Measurements from ENCODE around the gene TMEM201. TPM values are rescaled to one million over a fixed set of nuclear protein-coding genes. Genes with fewer than 3 reads are reported as not detected.
"Not testable (repeated sequence)": the region's sequence is repeated elsewhere in the genome, so short reads cannot be mapped to it uniquely, and the experiment has no call there.

Gene TMEM201
- total RNA-seq, 1 donor from 2014 or later, result 12.0 TPM

GRCh38 chr1:9621032-9621431 lies 32.3 kb downstream of the TMEM201 start:
- H3K36me3 ChIP-seq, result no peaks in the 10 kb centered on the region

GRCh38 chr1:9624081-9624480 lies 35.4 kb downstream of the TMEM201 start:
- no peak overlapping the region for H3K27ac ChIP-seq
- no peak for DNase-seq (ENCODE audit: extremely low spot score in 2 of 2)
- H3K27me3 ChIP-seq, result no peaks in the 10 kb centered on the region
- no peak for TF ChIP-seq POLR2A (IDR thresholded peaks at IDR 0.05)
- H3K36me3 ChIP-seq, result no peaks in the 10 kb centered on the region
- no peak overlapping the region for H3K4me3 ChIP-seq
- peaks cover 13% of the 10 kb centered on the region for H3K4me1 ChIP-seq
- intact Hi-C loops (cut with DNase I), result no loop called here
- H3K9me3 ChIP-seq, result no peaks in the 10 kb centered on the region

More at GRCh38 chr1:9621032-9621431, 32.3 kb downstream of the TMEM201 start:
- H3K9me3 ChIP-seq, result no peaks in the 10 kb centered on the region
- DNase-seq (ENCODE audit: extremely low spot score in 2 of 2), result no peak
- no peaks in the 10 kb centered on the region for H3K27me3 ChIP-seq
- no peaks in the 10 kb centered on the region for H3K4me1 ChIP-seq
- intact Hi-C loops (cut with DNase I), result no loop called here
- H3K27ac ChIP-seq, result no peak overlapping the region
- TF ChIP-seq CTCF (IDR thresholded peaks at IDR 0.05), result no peak
- TF ChIP-seq POLR2A (IDR thresholded peaks at IDR 0.05), result no peak
- no peak for TF ChIP-seq POLR2AphosphoS5 (IDR thresholded peaks at IDR 0.05; ENCODE audit: insufficient read depth in 1 of 2, low read depth in 1 of 2)
- H3K4me3 ChIP-seq, result no peak overlapping the region

GRCh38 chr1:9625030-9625429 lies 36.3 kb downstream of the TMEM201 start:
- not testable (repeated sequence) for H3K27me3 ChIP-seq; H3K4me3 ChIP-seq; H3K27ac ChIP-seq; H3K9me3 ChIP-seq; H3K36me3 ChIP-seq; DNase-seq (ENCODE audit: extremely low spot score in 2 of 2)
- H3K4me1 ChIP-seq, result peaks cover 13% of the 10 kb centered on the region
- intact Hi-C loops (cut with DNase I), result loop anchor here (5.0 kb wide), 1 partner anchor 242 kb away; no protein-coding TSS in a partner anchor

GRCh38 chr1:9626201-9626608 lies 37.5 kb downstream of the TMEM201 start:
- Histone ChIP-seq H3K27ac (no peak overlapping the region), H3K36me3 (no peaks in the 10 kb centered on the region), H3K27me3 (no peaks in the 10 kb centered on the region), H3K4me3 (no peak overlapping the region), H3K9me3 (no peaks in the 10 kb centered on the region), H3K4me1 (peaks cover 13% of the 10 kb centered on the region)
- TF ChIP-seq CTCF (IDR thresholded peaks at IDR 0.05), result no peak
- no peak for TF ChIP-seq POLR2AphosphoS5 (IDR thresholded peaks at IDR 0.05; ENCODE audit: insufficient read depth in 1 of 2, low read depth in 1 of 2)
- no peak for TF ChIP-seq POLR2A (IDR thresholded peaks at IDR 0.05)
- intact Hi-C loops (cut with DNase I), result loop anchor here (5.0 kb wide), 1 partner anchor 241 kb away; no protein-coding TSS in a partner anchor
- DNase-seq (ENCODE audit: extremely low spot score in 2 of 2), result no peak

- H3K36me3 ChIP-seq, result no peaks in the 10 kb centered on the region
- no peak for DNase-seq (ENCODE audit: extremely low spot score in 2 of 2)
- no peaks in the 10 kb centered on the region for H3K27me3 ChIP-seq
- H3K9me3 ChIP-seq, result no peaks in the 10 kb centered on the region
- TF ChIP-seq POLR2AphosphoS5 (IDR thresholded peaks at IDR 0.05; ENCODE audit: insufficient read depth in 1 of 2, low read depth in 1 of 2) (no peak), POLR2A (IDR thresholded peaks at IDR 0.05) (no peak), CTCF (IDR thresholded peaks at IDR 0.05) (no peak)
- peak overlapping the region in 1 of 2 donors; percentile 2 for H3K4me3 ChIP-seq
- peak overlapping the region; percentile 23 for H3K27ac ChIP-seq
- intact Hi-C loops (cut with DNase I), result loop anchor here (5.0 kb wide), 1 partner anchor 239 kb away; no protein-coding TSS in a partner anchor
- H3K4me1 ChIP-seq, result peaks cover 13% of the 10 kb centered on the region
Observed at GRCh38 chr1:9628541-9629444, 40.1 kb downstream of the TMEM201 start.
